GM19463 (cell line): ENCODE results near the gene ERN1.

Source experiments
- ATAC-seq: cut with Tn5 transposase; IDR thresholded peaks from one replicate; pipeline ENCODE4 v1.9.1; 2021; ENCODE audit warnings: mild to moderate bottlenecking, moderate library complexity; ENCODE audit not compliant: unreplicated experiment

ERN1 gene

DNA sequence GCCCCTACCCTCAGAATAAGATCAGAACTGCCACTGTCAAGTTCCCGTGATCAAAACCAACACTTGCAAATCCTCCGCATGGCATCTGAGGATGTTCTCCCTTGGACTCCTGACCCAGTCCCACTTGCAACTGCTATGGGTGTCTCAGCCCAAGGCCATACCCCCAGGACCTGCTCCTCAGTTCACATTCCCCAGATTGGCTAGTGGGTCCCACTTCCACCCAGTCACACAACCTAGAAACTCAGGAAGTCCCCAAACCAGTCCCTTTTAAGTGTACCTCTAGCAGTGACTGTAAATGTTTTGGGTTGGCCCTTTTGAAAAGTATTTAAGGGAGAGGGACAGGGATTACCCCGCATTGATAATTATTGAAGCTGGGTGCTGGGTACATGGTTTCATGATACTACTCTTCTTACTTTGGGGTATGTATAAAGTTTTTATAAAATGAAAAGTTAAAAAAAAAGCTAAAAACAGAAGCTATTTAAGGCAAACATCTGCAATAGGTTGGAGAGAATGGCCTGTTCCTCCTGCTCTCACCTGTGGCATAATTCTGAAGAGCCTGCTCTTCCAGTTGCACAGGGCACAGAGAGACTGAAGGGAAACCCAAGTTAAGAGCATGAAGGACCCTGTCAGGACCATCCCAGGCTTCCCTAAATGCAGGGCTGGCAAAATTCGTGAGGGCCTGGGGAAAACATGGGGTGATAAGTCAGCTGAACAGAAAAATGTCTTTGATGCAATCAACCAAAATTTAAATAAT lies 42.5 kb downstream of the ERN1 start:
- ATAC-seq: no peak

DNA sequence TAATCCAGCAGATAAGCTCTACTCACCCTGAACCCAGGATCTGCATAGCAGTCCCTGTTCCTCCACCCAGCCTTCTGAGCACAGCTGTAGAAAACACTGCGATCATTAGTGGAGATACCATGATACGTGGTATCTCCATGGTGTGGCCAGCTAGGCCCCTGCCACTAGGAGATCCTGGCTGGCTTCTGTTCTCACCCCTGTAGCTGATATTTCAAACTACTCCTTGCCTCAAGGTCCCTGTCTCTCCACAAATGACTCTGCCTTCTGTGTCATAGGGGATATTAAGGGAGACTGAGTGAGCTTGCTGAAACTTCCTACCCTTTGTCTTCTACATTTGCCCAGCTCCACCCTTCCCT lies 44.3 kb downstream of the ERN1 start:
- no peak for ATAC-seq

DNA sequence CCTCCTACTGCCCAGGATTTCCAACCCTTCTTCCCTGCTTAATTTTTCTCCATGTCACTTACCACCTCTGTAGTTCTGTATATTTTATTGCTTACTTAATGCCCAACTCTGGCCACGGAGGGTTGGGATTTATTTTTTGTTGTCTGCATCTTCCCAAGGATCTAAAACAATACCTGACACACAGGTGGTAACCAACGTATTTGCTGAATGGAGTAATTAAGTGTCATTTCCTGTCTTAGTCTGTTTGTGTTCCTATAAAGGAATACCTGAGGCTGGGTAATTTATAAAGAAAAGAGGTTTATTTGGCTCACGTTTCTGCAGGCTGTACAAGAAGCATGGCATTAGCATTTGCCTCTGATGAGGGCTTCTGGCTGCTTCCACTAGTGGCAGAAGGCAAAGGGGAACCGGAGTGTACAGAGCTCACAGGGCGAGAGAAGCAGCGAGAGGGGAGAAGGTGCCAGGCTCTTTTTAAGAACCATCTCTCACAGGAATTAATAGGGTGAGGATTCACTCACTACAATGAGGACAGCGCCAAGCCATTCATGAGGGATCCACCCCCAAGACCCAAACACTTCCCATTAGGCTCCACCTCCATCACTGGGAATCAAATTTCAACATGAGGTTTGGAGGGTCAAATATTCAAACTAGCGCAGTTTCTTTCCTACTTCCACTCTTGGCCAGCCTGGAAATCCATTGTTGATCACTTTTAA lies 44.8 kb downstream of the ERN1 start:
- ATAC-seq: no peak

GRCh38 chr17:64084086-64084939 lies 45.6 kb downstream of the ERN1 start:
- ATAC-seq: no peak

DNA sequence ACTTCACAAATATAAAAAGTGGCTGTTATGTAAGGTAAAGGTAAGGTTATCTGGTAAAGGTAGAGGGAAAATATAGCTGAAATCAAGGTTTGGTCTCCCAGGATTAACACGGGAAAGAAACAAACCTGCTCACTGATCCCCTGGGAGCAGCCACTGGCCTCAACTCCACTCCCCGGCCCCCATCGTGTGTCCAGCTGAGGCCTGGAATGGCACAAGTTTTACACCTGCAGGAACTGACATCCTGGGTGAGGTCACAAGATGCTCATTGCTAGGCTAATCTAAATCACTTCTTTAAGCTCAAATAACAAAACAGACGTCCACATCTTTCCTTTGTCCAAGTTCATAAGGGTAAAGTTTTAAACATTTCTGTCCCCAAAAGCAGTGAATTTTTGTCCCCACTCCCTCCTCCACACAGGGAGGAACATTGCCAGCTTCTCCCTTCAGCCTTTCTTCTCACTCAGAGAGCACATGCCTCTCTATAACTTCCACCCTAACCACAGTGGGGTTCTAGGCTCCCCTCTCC lies 46.3 kb downstream of the ERN1 start:
- no peak for ATAC-seq

GRCh38 chr17:64083093-64083492 lies 46.9 kb downstream of the ERN1 start:
- ATAC-seq: no peak

DNA sequence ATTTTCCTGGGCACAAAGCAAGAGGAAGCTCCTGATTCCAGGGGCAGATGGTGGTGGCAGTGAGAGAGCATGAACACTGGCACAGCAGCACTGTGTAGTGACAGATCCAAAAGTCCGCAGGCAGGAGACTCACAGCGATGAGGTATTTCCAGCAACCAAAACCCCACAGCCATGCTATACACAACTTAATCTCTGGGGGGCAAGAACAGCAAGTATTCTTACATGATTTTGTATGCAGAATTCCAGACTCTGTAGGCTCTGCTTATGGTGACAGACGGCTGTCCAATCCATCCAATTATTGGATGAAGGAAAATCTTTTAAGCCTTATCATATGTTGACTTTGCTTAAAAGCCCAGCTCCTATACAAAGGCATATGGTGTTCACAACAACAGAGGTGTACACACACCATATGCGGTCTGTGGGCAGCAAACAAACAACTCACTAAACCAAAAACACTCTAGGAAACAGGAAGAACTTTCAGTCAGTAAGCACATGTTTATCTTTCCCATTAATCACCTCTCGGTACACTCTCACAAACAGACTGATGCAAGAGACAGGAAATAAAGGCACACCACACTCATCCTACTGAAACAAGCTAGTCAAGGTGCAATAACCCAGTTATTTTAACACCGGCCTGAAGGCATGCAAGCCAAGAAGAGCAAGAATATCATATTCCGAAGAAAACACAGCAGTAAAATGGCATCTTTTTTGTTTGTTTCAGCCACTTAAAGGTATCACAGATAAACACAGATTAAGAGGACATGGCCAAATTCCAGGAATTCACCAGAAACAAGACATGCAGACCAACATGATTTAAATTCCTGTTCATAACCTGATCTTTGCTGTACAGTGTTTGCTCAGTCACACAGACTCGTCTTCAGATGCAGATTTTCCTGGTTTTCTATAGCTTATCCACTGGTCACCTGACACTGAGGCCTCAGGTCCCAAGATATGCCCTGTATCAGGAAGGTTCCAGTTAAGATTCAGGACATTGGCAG lies 47.8 kb downstream of the ERN1 start:
- ATAC-seq: no peak

- ATAC-seq: no peak
Observed at GRCh38 chr17:64080174-64080618, 49.7 kb downstream of the ERN1 start.

GRCh38 chr17:64077379-64077778 lies 52.6 kb downstream of the ERN1 start:
- no peak for ATAC-seq

DNA sequence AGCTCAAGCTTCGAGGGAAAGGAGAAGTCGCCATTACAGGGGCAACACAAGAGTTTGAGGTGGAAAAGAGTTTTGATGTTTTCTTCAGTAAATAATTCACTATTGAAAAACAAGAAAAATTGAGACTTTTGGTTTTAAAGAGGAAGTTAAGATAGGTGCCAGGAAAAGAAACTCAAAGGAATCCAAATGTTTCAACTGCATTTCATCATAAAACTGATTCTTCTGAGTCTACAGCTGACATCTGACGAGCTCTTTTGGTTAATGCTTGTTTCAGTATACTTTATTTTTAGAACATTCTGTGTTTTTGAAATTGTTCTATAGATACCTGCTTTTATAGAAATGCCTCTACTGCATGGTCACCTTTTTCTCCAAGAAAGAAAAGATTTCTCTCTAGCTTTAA lies 54.0 kb downstream of the ERN1 start:
- no peak for ATAC-seq

- no peak for ATAC-seq
Observed at GRCh38 chr17:64074704-64075426, 55.1 kb downstream of the ERN1 start.

DNA sequence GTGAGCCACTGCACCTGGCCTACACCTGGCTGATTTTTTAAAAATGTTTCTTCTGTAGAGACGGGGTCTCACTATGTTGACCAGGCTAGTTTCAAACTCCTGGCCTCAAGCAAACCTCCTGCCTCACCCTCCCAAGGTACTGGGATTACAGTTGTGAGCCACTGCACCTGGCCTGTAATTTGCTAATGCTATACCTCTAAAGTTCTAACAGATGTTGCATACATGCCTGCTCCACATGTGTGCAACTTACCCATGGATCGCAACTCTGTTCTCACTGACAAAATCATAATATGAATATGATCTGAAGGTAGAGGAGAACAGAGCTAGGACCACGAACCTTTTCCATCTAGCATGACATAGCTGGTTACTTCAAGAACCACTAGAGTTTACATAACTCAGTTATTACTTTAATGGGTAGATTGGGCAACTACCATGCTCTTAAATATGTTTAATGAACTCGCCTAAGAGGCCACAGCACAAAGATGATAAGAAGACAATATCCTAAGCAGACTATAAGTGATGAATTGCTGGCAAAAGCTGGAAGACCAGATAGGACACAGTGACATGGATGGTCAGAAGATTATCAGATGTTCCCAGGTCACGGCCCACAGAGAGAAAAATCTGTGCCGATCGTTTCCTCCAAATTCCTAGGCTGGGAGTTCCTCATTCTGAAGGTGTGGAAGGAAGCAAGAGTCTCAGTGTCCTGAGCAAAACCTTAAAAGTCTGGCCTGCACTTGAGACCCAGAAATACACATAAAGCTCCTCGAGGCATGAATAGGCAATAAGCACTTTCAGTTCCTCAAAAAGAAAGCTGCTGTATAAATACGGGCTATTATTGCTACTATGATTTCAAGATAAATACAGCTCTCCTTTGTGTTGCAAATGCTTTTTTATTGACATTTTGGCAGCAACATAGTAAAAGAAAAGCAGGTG lies 55.9 kb downstream of the ERN1 start:
- ATAC-seq: peak; percentile 89

GRCh38 chr17:64071111-64071510 lies 58.8 kb downstream of the ERN1 start:
- no peak for ATAC-seq

DNA sequence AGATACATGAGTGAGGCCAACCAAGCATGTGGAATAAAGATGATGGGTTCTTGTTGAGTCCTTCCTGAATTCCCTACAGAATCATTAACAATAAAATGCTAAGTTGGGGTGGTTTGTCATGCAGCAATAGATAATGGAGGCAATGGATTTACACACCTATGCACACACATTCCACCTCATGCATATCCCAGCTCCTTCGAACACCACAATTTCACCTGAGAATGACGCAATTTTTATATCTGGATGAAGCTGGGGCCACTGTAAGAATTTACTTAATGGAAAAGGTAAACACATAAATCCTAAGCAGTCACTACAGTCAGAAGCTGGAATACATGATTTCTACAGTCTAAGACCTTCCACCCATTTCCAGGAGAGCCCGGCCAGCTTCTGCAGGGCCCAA lies 59.7 kb downstream of the ERN1 start:
- no peak for ATAC-seq

- ATAC-seq: no peak
Observed at GRCh38 chr17:64069143-64069542, 60.8 kb downstream of the ERN1 start.

- ATAC-seq: no peak
Observed at GRCh38 chr17:64067657-64068056, 62.3 kb downstream of the ERN1 start.

GRCh38 chr17:64066716-64067115 lies 63.2 kb downstream of the ERN1 start:
- ATAC-seq: no peak

GRCh38 chr17:64065161-64065560 lies 64.8 kb downstream of the ERN1 start:
- ATAC-seq: no peak
